CD4-positive, alpha-beta T cell treated with Interleukin-12 subunit alpha and Interleukin-12 subunit beta, for 1 hour (primary cell): ENCODE measurements around the gene ACSM6.
"Not testable (repeated sequence)": the region's sequence is repeated elsewhere in the genome, so short reads cannot be mapped to it uniquely, and the experiment has no call there.

Experiments
- DNase-seq: peaks from one replicate; pipeline ENCODE4 v3.0.0-alpha.2; 2020

The ACSM6 gene

GRCh38 chr10:95220539-95220938 lies 26.5 kb downstream of the ACSM6 start:
- DNase-seq = no peak

GRCh38 chr10:95221124-95221523 lies 27.1 kb downstream of the ACSM6 start:
- DNase-seq = no peak

DNA sequence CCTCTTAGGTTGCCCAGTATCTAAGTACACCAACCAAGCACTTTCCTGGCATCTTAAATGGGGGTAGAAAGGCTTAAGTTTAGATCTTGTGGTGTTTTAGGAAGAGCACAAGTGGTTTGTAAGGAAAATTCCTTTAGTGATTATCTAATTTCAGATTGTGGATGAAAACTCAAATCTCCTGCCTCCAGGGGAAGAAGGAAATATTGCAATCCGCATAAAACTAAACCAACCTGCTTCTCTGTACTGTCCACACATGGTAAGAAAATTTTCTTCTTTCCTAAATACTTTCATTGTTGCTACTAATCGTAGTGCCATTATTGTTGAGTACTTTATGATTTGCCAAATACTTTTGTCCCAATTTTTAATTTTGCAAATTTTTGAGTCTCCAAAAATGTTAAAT lies 31.1 kb downstream of the ACSM6 start:
- DNase-seq = no peak

GRCh38 chr10:95228934-95229723 lies 35.1 kb downstream of the ACSM6 start:
- not testable (repeated sequence) for DNase-seq

GRCh38 chr10:95229724-95230627 lies 35.9 kb downstream of the ACSM6 start:
- no peak for DNase-seq

- DNase-seq = peak; percentile 36
Measured at GRCh38 chr10:95230677-95231586, 36.9 kb downstream of the ACSM6 start.

DNA sequence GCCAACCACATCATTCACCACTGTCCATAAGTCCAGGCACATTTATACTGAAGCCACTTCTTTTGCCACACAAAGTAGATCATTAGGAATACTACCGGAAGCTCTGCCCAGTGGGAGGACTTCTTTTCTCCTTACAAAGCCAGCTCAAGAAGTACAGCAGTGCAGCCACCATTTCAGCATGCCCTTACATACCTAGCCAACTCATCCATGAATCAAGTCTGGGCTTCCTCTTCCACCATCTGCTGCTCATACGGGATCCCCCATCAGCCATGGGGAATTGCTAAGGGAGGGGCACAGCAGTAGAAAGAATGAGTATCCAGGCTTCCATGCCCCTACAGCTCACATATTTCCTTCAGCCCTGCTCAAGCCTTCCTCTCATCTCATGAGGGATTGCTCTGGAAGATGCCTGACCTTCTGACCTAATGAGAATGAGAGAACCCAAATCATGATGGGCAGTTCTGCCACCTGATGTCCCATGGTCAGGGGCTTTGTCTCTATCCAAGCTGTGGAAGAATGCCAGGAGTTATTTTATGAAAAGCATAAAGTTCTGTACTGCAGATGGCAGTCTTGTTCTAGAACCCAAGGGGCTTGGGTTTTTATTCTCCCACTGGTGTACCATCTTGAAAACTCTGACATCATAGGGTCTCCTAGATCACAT lies 39.5 kb downstream of the ACSM6 start:
- DNase-seq = no peak

DNA sequence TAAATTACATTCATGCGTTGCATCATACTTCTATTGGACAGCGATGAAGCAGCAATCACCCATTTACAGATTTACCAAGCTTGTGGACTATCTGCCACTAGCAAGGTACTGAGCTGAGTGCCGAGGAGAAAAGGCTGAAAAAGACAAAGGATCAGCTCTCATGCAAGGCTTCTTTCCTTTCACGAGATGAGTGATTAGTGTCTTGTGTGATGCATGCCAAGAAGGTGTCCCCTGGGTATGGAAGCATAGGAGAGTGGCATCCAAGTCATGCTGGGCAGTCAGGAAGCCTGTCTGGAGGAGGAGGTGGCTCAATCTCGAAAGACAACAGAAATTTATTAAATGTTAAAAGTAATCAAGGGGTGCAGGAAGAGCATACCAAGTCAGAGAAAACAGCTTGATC lies 40.9 kb downstream of the ACSM6 start:
- DNase-seq = no peak

GRCh38 chr10:95235676-95236067 lies 41.6 kb downstream of the ACSM6 start:
- no peak for DNase-seq

DNA sequence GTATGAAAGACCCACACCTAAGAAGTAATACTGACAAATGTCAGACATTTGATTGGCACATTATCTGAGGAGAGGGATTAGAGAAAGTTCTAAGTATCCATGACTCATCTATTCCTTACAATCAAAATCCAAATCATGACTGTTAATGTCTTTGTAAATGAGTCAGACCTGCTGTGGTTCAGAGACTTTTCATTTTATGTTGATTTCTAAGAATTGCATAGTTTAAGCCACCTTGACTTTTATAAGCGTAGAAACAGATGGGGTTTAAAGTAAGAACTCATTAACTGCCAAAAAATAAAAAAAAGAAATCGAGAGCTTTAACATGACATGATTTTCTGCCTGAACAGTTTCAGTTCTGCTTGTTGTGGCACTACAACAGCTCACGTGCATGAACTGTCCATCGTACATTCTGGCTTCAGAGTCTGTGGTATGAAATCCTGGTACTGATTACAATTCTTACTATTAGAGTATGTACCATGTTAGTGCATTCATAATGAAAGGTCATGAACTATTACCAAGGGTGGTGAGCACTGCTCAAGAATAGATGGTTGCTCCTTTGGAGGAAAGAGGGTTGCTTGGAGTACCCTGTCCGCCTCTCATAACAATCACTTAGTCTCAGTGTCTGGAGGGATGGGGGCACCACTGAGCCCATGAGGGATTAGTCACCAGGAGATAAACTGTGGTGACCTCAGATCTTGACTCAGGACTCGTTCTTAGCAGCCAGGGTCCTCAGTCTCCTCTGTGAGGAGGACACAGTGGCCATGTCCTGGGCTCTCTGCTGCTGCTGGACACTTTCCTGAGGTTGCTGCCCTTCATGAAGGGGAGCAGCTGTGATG lies 42.2 kb downstream of the ACSM6 start:
- DNase-seq = no peak

DNA sequence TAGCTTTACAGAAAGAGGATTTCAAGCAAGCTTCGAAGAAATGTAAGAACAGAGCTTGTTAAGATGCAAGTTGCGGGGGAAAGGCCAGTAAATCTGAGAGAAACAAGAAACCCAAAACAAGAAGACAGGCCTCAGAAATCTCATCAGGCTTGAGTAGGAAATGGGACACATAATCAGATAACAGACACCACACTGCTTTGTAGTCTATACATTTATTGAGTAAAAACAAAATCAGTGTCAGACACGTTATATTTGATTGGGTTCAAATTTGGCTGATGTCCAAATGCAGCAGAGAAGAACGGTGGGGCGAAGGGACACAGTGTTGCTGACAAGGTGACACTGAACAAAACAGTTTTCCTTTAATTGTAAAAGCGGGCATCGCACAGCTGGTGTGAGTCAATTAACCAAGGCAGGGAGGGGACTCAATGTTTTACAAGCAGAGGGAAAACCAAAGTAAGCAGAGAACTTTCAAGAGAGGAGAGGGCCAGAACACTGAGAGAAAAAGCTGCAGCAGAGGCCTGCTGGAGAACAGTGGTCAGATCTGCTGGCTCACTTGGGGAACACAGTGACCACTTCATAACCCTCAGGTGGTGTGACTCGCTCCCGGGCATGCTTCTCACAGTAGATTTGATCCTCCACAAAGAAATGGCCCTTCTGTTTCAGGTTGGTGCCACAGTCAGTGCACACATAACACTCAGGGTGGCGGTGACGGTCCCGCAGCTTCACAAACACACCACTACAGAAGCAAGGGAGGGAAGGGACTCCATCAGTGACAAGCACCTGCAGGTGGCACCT lies 43.5 kb downstream of the ACSM6 start:
- no peak for DNase-seq

- DNase-seq = not testable (repeated sequence)
Measured at GRCh38 chr10:95240096-95240495, 46.1 kb downstream of the ACSM6 start.

- DNase-seq = no peak
Measured at GRCh38 chr10:95240811-95241210, 46.8 kb downstream of the ACSM6 start.

DNA sequence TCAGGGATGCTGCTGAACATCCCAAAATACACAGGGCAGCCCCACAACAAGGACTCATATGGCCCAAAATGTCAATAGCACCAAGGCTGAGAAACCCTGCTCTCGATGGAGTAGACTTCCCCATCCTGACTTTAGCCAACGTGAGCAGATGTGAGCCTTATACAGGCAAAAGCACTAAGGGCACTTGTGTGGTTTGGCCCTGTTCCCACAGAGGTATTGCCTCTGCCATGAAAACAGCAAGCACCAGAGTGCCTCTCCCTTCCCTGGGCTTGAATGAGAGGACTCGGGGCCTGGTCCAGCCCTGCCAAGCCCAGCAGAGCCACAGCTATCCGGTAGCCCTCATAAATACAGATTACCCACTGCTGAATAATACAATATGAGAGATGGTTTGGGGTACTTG lies 47.5 kb downstream of the ACSM6 start:
- no peak for DNase-seq

- no peak for DNase-seq
Measured at GRCh38 chr10:95242581-95243317, 48.7 kb downstream of the ACSM6 start.

GRCh38 chr10:95243318-95243617 lies 49.2 kb downstream of the ACSM6 start:
- no peak for DNase-seq

- no peak for DNase-seq
Measured at GRCh38 chr10:95244152-95244551, 50.1 kb downstream of the ACSM6 start.

- DNase-seq = no peak
Measured at GRCh38 chr10:95245425-95246055, 51.5 kb downstream of the ACSM6 start.

- peak; percentile 50 for DNase-seq
Measured at GRCh38 chr10:95246582-95247051, 52.6 kb downstream of the ACSM6 start.
